Testis (tissue), 3 donors: ENCODE results near the gene KRT72. TPM values are rescaled to one million over a fixed set of nuclear protein-coding genes. Genes with fewer than 3 reads are reported as not detected.

Experiments used
- DNase-seq: peaks from one replicate; pipeline ENCODE4 v3.0.0-alpha.2; 2019
- H3K27ac ChIP-seq, 2 donors: fragments of 200-600 bp; sonication (generic); one replicate each; pipeline ENCODE4 v1.5.1; 2019
- H3K27me3 ChIP-seq: fragments of 200-600 bp; sonication (generic); one replicate; pipeline ENCODE4 v1.5.1; 2019
- H3K36me3 ChIP-seq: fragments of 200-600 bp; sonication (generic); one replicate; pipeline ENCODE4 v1.5.1; 2017; ENCODE audit warnings: low read depth; ENCODE audit errors: missing control alignments
- H3K4me1 ChIP-seq: fragments of 200-600 bp; sonication (generic); one replicate; pipeline ENCODE4 v1.5.1; 2019
- H3K4me3 ChIP-seq, 2 donors: fragments of 200-600 bp; sonication (generic); one replicate each; pipeline ENCODE4 v1.5.1; 2017 to 2019
- H3K9me3 ChIP-seq: fragments of 200-600 bp; sonication (generic); one replicate; pipeline ENCODE4 v1.5.1; 2017
- CTCF ChIP-seq, 3 experiments: fragments of 450-650 bp in 2 of 3; fragments of 200-600 bp in 1 of 3; sonication (generic) in 1 of 3; IDR thresholded peaks; one replicate each; pipeline ENCODE4 v1.5.1; 2016 to 2019; ENCODE audit warnings: antibody characterized with exemption in 3 of 3, mild to moderate bottlenecking in 2 of 3, moderate library complexity in 1 of 3
- POLR2A ChIP-seq: fragments of 450-650 bp; IDR thresholded peaks from one replicate; pipeline ENCODE4 v1.6.1; 2017; ENCODE audit warnings: antibody characterized with exemption, mild to moderate bottlenecking, moderate library complexity
- WGBS, 2 donors: methylation state at CpG; one replicate each; pipeline ENCODE4 v1.1.5; 2018; 5-methylcytosine and 5-hydroxymethylcytosine counted together
- intact Hi-C: fragments of 100-400 bp; cut with DNase I; formaldehyde crosslinking; loops from one replicate; pipeline ENCODE4 v1.15.1; 2023; ENCODE audit warnings: low total_unique reads
- polyA plus RNA-seq: library from polyadenylated mRNA; stranded (reverse); fragments of 350-450 nt; fragmentation: Illumina TruSeq; extraction: RNeasy Lipid Tissue Mini Kit (QIAGEN cat#74804); gene quantifications from one replicate; pipeline ENCODE4 v1.2.3, GENCODE V29; 2014; ENCODE audit warnings: low read depth, low replicate concordance; ENCODE audit not compliant: insufficient read depth
- total RNA-seq, 2 donors: library from RNA; depleted of rRNA; stranded (reverse); fragments of >200 nt; gene quantifications; one replicate each; pipeline ENCODE4 v1.2.3, GENCODE V29; 2016

KRT72 gene
- total and polyA plus RNA-seq, 3 donors from 2014 or later = 11.7 to 85.0 (median 16.5) TPM

DNA sequence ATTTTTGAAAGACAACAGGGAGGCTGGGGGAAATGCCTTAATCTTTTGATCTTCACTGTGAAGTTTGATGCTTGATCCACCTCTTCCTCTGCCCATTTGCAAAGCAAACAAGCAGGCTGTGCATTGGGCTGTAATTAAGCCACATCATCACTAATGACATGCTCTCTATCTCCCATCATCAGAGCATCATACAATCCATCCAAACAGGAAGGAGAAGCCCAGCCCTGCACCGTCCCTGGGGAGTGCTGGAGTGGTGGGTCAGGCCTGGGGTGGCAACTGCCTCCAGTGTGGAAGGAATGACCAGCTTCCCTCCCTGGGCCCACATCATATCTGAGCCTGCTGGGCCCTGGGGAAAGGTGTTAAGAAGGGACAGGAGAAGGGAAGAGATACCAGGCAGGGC is 20.8 kb downstream of the KRT72 start:
- no peak overlapping the region for H3K4me3 ChIP-seq
- 89 to 93% methylated on average over 1 of the region's 1 CpG for WGBS, 2 donors
- H3K27ac ChIP-seq = no peak overlapping the region
- H3K36me3 ChIP-seq = no peaks in the 10 kb centered on the region
- H3K9me3 ChIP-seq = no peaks in the 10 kb centered on the region
- DNase-seq = no peak
- no peaks in the 10 kb centered on the region for H3K27me3 ChIP-seq
- no peaks in the 10 kb centered on the region for H3K4me1 ChIP-seq
- TF ChIP-seq POLR2A (no peak), CTCF (IDR thresholded peaks at IDR 0.05) (no peak)
- intact Hi-C loops = no loop called here

GRCh38 chr12:52579468-52580465 is 21.5 kb downstream of the KRT72 start:
- H3K9me3 ChIP-seq = no peaks in the 10 kb centered on the region
- DNase-seq = no peak
- H3K27me3 ChIP-seq = no peaks in the 10 kb centered on the region
- intact Hi-C loops = no loop called here
- H3K4me3 ChIP-seq = no peak overlapping the region
- no peak overlapping the region for H3K27ac ChIP-seq
- no peak for TF ChIP-seq CTCF (IDR thresholded peaks at IDR 0.05)
- no peak for TF ChIP-seq POLR2A
- no peaks in the 10 kb centered on the region for H3K4me1 ChIP-seq
- WGBS, 2 donors = 86 to 87% methylated on average over 9 to 10 of the region's 10 CpGs
- H3K36me3 ChIP-seq = no peaks in the 10 kb centered on the region

GRCh38 chr12:52578469-52578868 is 22.8 kb downstream of the KRT72 start:
- Histone ChIP-seq H3K27me3 (no peaks in the 10 kb centered on the region), H3K9me3 (no peaks in the 10 kb centered on the region), H3K27ac (no peak overlapping the region), H3K36me3 (no peaks in the 10 kb centered on the region), H3K4me1 (no peaks in the 10 kb centered on the region), H3K4me3 (no peak overlapping the region)
- 97 to 100% methylated on average over 3 of the region's 3 CpGs for WGBS, 2 donors
- intact Hi-C loops = no loop called here
- DNase-seq = no peak
- TF ChIP-seq POLR2A (no peak), CTCF (IDR thresholded peaks at IDR 0.05) (no peak)

- no peak overlapping the region for H3K4me3 ChIP-seq
- TF ChIP-seq CTCF (IDR thresholded peaks at IDR 0.05) = no peak
- no peak for TF ChIP-seq POLR2A
- H3K9me3 ChIP-seq = no peaks in the 10 kb centered on the region
- no peaks in the 10 kb centered on the region for H3K27me3 ChIP-seq
- intact Hi-C loops = no loop called here
- H3K36me3 ChIP-seq = no peaks in the 10 kb centered on the region
- 93 to 96% methylated on average over 8 of the region's 8 CpGs for WGBS, 2 donors
- H3K4me1 ChIP-seq = no peaks in the 10 kb centered on the region
- no peak overlapping the region for H3K27ac ChIP-seq
- DNase-seq = no peak
These were observed 23.9 kb downstream of the KRT72 start for GRCh38 chr12:52577316-52577715.
